HepG2 (cell line): Measurements from ENCODE around the gene RNMT. TPM values are rescaled to one million over a fixed set of nuclear protein-coding genes. Genes with fewer than 3 reads are reported as not detected.

Source experiments
- ATAC-seq: fragments of 200-7000 bp; cut with Tn5 transposase; 3 replicates; pipeline ENCODE4 v1.9.1; 2020; ENCODE audit warnings: mild to moderate bottlenecking, moderate library complexity
- BruUV-seq: library from RNA; stranded (reverse); fragments of 400-500 nt; replicated peaks from 2 replicates; lab custom pipeline; 2021; lab: Mats Ljungman, UMichigan
- CTCF ChIA-PET: fragments of 300-600 bp; formaldehyde crosslinking; extraction: SDS; loops from one replicate; lab custom pipeline; 2021; ENCODE audit warnings: low total read pairs, inconsistent platforms, low intra/inter-chr PET ratio; lab: Yijun Ruan, JAX
- POLR2A ChIA-PET: fragments of 350-600 bp; sonication (Branson Sonifier 250); formaldehyde crosslinking; loops from one replicate; lab custom pipeline; 2020; ENCODE audit warnings: antibody characterized with exemption, inconsistent platforms; lab: Yijun Ruan, JAX
- DNase-seq: peaks from one replicate; pipeline ENCODE4 v3.0.0-alpha.2; 2015; ENCODE audit warnings: low spot score
- FAIRE-seq: peaks from 3 replicates; lab custom pipeline; 2011; peaks lifted over from hg19 to GRCh38; lab: Jason Lieb, UNC
- H2AFZ ChIP-seq: one replicate; pipeline ENCODE4 v1.6.1; 2011; ENCODE audit warnings: low read length, inconsistent platforms
- H3K27ac ChIP-seq: fragments of 300-600 bp; 3 replicates; pipeline ENCODE4 v1.8.0; 2011; ENCODE audit warnings: mixed run types, mild to moderate bottlenecking, mixed read lengths, low read length, inconsistent platforms; ENCODE audit not compliant: insufficient read depth; ENCODE audit errors: extremely low read length
- H3K27me3 ChIP-seq, 2 experiments: fragments of 200-600 bp in 1 of 2; 2 replicates in 1 of 2; 3 replicates in 1 of 2; pipeline versions ENCODE4 v1.6.0 to v1.8.0; 2011; ENCODE audit warnings: low read length in 2 of 2, mild to moderate bottlenecking in 2 of 2, moderate library complexity in 2 of 2, inconsistent platforms in 1 of 2; ENCODE audit not compliant: insufficient read depth in 2 of 2, control insufficient read depth in 1 of 2
- H3K36me3 ChIP-seq, 2 experiments: fragments of 200-600 bp in 1 of 2; replicated peaks in 1 of 2; 2 replicates in 1 of 2; 3 replicates in 1 of 2; pipeline versions ENCODE4 v1.5.1 to v1.8.0; 2011; ENCODE audit warnings: low read length in 2 of 2, inconsistent platforms in 1 of 2; ENCODE audit not compliant: insufficient read depth in 2 of 2, control insufficient read depth in 1 of 2
- H3K4me1 ChIP-seq: 2 replicates; pipeline ENCODE4 v1.5.1; 2012; ENCODE audit warnings: low read length, inconsistent platforms; ENCODE audit not compliant: insufficient read depth
- H3K4me2 ChIP-seq: 2 replicates; pipeline ENCODE4 v1.6.0; 2011; ENCODE audit warnings: low read depth, low read length, inconsistent platforms
- H3K4me3 ChIP-seq, 3 experiments: fragments of 200-600 bp in 1 of 3; sonication (generic), shearing (Covaris generic) in 1 of 3; replicated peaks in 1 of 3; 2 replicates each; pipeline ENCODE4 v1.5.1; 2011 to 2016; ENCODE audit warnings: low read length in 3 of 3, inconsistent platforms in 2 of 3, low read depth in 2 of 3, mild to moderate bottlenecking in 2 of 3, control low read depth in 1 of 3, mixed read lengths in 1 of 3; ENCODE audit not compliant: insufficient read depth in 1 of 3
- H3K79me2 ChIP-seq: one replicate; pipeline ENCODE4 v1.6.1; 2011; ENCODE audit warnings: low read length, inconsistent platforms; ENCODE audit not compliant: insufficient read depth
- H3K9ac ChIP-seq: 2 replicates; pipeline ENCODE4 v1.6.0; 2011; ENCODE audit warnings: mild to moderate bottlenecking, low read depth, low read length, inconsistent platforms; ENCODE audit not compliant: insufficient read depth
- H3K9me3 ChIP-seq: 2 replicates; pipeline ENCODE4 v1.5.1; 2012; ENCODE audit warnings: mild to moderate bottlenecking, low read length
- H4K20me1 ChIP-seq: 2 replicates; pipeline ENCODE4 v1.6.0; 2011; ENCODE audit warnings: inconsistent platforms, mild to moderate bottlenecking, low read length, moderate library complexity; ENCODE audit not compliant: insufficient read depth
- HNF4A ChIP-seq: sonication (generic); formaldehyde crosslinking; IDR thresholded peaks from 2 replicates; pipeline ENCODE4 v1.4.0; 2020; ENCODE audit warnings: missing genetic modification reagents
- MXD4 ChIP-seq: IDR thresholded peaks from 2 replicates; pipeline ENCODE4 v1.6.1; 2016; ENCODE audit warnings: mild to moderate bottlenecking, missing biosample characterization, missing genetic modification reagents
- RBAK ChIP-seq: sonication (generic); formaldehyde crosslinking; IDR thresholded peaks from 2 replicates; pipeline ENCODE4 v1.5.1; 2020; ENCODE audit warnings: mild to moderate bottlenecking, missing genetic modification reagents
- RNF2 ChIP-seq: fragments of 450-650 bp; conservative IDR thresholded peaks from 2 replicates; pipeline ENCODE4 v1.6.1; 2016; ENCODE audit warnings: low read depth
- STAT5B ChIP-seq: sonication (generic); formaldehyde crosslinking; IDR thresholded peaks from 2 replicates; pipeline ENCODE4 v1.4.0; 2020; ENCODE audit warnings: missing genetic modification reagents
- TEAD3 ChIP-seq: optimal IDR thresholded peaks from 2 replicates; pipeline ENCODE3; 2016; ENCODE audit warnings: borderline replicate concordance
- ZKSCAN5 ChIP-seq: sonication (generic); formaldehyde crosslinking; IDR thresholded peaks from 2 replicates; pipeline ENCODE4 v1.5.1; 2020; ENCODE audit warnings: mild to moderate bottlenecking, missing genetic modification reagents
- ZNF350 ChIP-seq: sonication (generic); formaldehyde crosslinking; IDR thresholded peaks from 2 replicates; pipeline ENCODE4 v1.4.0; 2020; ENCODE audit warnings: mild to moderate bottlenecking, low read depth, missing genetic modification reagents, borderline replicate concordance
- ZNF816 ChIP-seq: sonication (generic); formaldehyde crosslinking; IDR thresholded peaks from 2 replicates; pipeline ENCODE4 v1.8.0; 2022; ENCODE audit warnings: missing genetic modification reagents, mild to moderate bottlenecking, borderline replicate concordance
- WGBS: methylation state at CpG from one replicate; pipeline ENCODE4 v1.1.6; 2017; ENCODE audit warnings: low lambda C conversion rate; 5-methylcytosine and 5-hydroxymethylcytosine counted together
- in situ Hi-C: cut with HindIII; loops from 2 replicates; pipeline ENCODE4 v1.10.0; 2017; ENCODE audit warnings: low pct_unique_long_range_greater_than_20kb; ENCODE audit not compliant: extremely low pct_ligation_motif_present
- intact Hi-C: fragments of 100-400 bp; cut with micrococcal nuclease; formaldehyde crosslinking; loops from one replicate; pipeline ENCODE4 v1.10.0; 2022; ENCODE audit not compliant: unreplicated experiment
- polyA plus RNA-seq, 8 experiments: library from polyadenylated mRNA; depleted of rRNA in 3 of 8; stranded (reverse) in 7 of 8; unstranded in 1 of 8; fragments of >200 nt; fragmentation: Illumina TruSeq in 4 of 8; extraction: Trizol in 4 of 8; gene quantifications; 2 replicates each; pipeline versions ENCODE4 v1.2.1 to v1.2.3, GENCODE V29; 2011 to 2016; ENCODE audit warnings: low read depth in 4 of 8, missing spikeins in 1 of 8, mixed read lengths in 1 of 8; ENCODE audit not compliant: insufficient read depth in 1 of 8
- total RNA-seq, 5 experiments: library from RNA; depleted of rRNA; stranded (reverse); fragments of >200 nt; fragmentation: Illumina TruSeq; extraction: Trizol; gene quantifications; 2 replicates each; pipeline ENCODE4 v1.2.3, GENCODE V29; 2016; ENCODE audit warnings: low read depth in 1 of 5
- TF ChIP-seq, protein P1 (sequence below): sonication (generic); formaldehyde crosslinking; IDR thresholded peaks from 2 replicates; pipeline ENCODE4 v1.4.0; 2020; ENCODE audit warnings: mild to moderate bottlenecking, missing genetic modification reagents, borderline replicate concordance

The RNMT gene
- total and polyA plus RNA-seq, 2 of the 13 experiments (the other 11 are each of a cell fraction or from before 2014, with no cell fraction given), result 22.9 to 24.4 TPM

DNA sequence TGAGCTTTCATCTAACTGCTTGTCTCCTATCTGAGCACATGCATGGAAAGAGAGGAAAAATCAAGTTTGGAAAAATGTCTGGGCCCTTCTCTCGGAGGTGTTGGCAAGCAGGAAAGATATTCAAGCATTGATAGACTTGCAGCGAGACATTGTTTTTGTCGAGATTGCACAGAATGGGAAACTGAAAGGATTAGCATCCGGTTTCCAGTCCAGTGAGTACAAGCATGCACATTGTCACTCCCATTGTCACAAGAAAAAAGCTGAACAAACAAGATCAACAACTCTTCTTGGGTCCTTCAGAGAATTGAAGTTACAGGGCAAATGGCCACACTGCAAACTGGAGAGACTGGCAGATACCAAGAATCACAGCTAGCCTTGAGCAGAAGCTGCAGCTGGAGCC is 77.8 kb downstream of the RNMT start (continued):
- TF ChIP-seq ZKSCAN5 (CRISPR knock-in tag), result no peak
- no peak for TF ChIP-seq ZNF350 (CRISPR knock-in tag)
- TF ChIP-seq TEAD3 (CRISPR knock-in tag), result no peak

DNA sequence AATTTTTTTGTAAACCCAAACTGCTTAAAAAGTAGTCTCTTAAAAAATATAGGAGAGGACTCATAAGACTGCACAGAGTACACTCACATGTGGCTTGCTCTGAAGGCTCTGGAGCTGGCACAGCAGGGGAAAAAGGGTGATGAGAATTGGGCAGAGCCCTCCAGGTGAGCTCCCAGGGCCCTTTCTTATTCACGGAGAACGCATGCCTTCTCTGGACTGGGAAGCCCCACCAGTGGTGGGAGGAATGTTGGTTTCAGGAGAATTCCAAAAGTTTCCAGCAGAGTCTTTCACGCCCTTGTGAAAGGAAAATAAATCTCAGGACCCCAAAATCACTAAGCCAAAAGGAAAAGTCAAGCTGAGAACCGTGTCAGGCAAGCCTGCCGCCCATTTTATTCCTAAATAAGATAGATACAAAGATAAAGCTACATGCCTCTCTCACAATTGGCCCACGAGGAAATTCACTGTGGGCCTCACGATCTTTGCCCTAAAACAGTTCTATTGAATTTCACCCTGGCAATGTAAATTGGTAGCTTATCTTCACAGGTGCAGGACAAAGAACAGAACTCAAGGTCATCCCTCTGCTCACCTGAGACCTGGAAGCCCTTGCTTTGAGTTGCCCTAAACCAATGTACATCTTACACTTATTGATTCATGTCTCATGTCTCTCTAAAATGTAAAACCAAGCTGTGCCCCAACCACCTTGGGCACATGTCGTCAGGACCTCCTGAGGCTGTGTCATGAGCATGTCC is 82.0 kb downstream of the RNMT start:
- BruUV-seq, result no TSS peak
- 28% methylated on average over 8 of the region's 8 CpGs for WGBS
- ATAC-seq, result no peak
- Histone ChIP-seq H3K36me3 (no peaks in the 10 kb centered on the region), H3K9me3 (no peaks in the 10 kb centered on the region), H3K4me1 (no peaks in the 10 kb centered on the region; the same call in 1 of the 2 replicates), H3K27ac (no peak overlapping the region), H3K9ac (no peak overlapping the region), H3K4me3 (no peak overlapping the region), H3K79me2 (no peaks in the 10 kb centered on the region), H4K20me1 (no peaks in the 10 kb centered on the region), H2AFZ (no peak overlapping the region), H3K4me2 (no peak overlapping the region), H3K27me3 (no peaks in the 10 kb centered on the region; a peak in 1 of 5 replicates)
- no peak for DNase-seq
- ChIA-PET CTCF (no interaction called here), POLR2A (no interaction called here)
- intact Hi-C loops (no loop called here), in situ Hi-C loops (no loop called here)
- TF ChIP-seq MXD4 (CRISPR knock-in tag), result no peak
- no peak for FAIRE-seq

DNA sequence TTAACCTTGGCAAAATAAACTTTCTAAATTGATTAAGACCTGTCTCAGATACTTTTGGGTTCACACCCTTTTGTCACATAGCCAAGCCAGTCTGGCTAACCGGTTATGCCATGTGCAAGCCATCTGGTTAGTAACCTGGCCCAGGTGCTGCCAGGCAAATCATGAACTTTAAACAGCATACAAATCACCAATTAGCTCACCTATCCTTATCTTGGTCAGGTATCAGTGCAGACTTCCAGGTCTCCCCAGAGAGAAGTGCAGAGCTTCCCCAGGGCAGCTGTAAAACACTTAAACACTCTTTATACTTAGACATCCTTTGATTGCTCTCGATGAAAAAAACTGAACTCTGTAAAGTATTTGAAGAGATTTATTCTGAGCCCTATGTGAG is 82.6 kb downstream of the RNMT start:
- no peak for TF ChIP-seq HNF4A (CRISPR knock-in tag)
- TF ChIP-seq ZNF816, result no peak
- TF ChIP-seq, protein P1, sequence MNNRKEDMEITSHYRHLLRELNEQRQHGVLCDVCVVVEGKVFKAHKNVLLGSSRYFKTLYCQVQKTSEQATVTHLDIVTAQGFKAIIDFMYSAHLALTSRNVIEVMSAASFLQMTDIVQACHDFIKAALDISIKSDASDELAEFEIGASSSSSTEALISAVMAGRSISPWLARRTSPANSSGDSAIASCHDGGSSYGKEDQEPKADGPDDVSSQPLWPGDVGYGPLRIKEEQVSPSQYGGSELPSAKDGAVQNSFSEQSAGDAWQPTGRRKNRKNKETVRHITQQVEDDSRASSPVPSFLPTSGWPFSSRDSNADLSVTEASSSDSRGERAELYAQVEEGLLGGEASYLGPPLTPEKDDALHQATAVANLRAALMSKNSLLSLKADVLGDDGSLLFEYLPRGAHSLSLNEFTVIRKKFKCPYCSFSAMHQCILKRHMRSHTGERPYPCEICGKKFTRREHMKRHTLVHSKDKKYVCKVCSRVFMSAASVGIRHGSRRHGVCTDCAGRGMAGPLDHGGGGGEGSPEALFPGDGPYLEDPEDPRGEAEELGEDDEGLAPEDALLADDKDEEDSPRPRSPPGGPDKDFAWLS (CRISPR knock-in tag), result no peak
- no peak for TF ChIP-seq RBAK (CRISPR knock-in tag)
- TF ChIP-seq RNF2, result no peak
- no peak for TF ChIP-seq STAT5B (CRISPR knock-in tag)
- Histone ChIP-seq H2AFZ (no peak overlapping the region), H3K4me3 (no peak overlapping the region), H3K27me3 (no peaks in the 10 kb centered on the region), H4K20me1 (no peaks in the 10 kb centered on the region), H3K9me3 (no peaks in the 10 kb centered on the region), H3K4me2 (no peak overlapping the region), H3K4me1 (no peaks in the 10 kb centered on the region; the same call in 1 of the 2 replicates), H3K79me2 (no peaks in the 10 kb centered on the region), H3K36me3 (no peaks in the 10 kb centered on the region), H3K9ac (no peak overlapping the region), H3K27ac (no peak overlapping the region)
- no TSS peak for BruUV-seq
- WGBS, result 29% methylated on average over 2 of the region's 2 CpGs
- CTCF ChIA-PET, result no interaction called here
- in situ Hi-C loops (no loop called here), intact Hi-C loops (no loop called here)
- DNase-seq, result no peak
- POLR2A ChIA-PET, result no interaction called here
- ATAC-seq, result no peak
- no peak for FAIRE-seq
